Mesodermal cell (in vitro differentiated cells): ENCODE data around the gene LRRTM1.

ENCODE experiments used
- H3K27ac ChIP-seq: 2 replicates; pipeline ENCODE4 v1.7.0; 2013; ENCODE audit warnings: mild to moderate bottlenecking, low read depth, low read length, moderate library complexity; ENCODE audit not compliant: severe bottlenecking
- H3K36me3 ChIP-seq: 2 replicates; pipeline ENCODE4 v1.7.1; 2013; ENCODE audit warnings: mild to moderate bottlenecking, low read length, moderate library complexity; ENCODE audit not compliant: control insufficient read depth, insufficient read depth
- H3K4me1 ChIP-seq: one replicate; pipeline ENCODE4 v1.7.1; 2013; ENCODE audit warnings: mild to moderate bottlenecking, low read length; ENCODE audit not compliant: insufficient read depth, control insufficient read depth, poor library complexity, severe bottlenecking
- H3K4me3 ChIP-seq: 2 replicates; pipeline ENCODE4 v1.7.0; 2013; ENCODE audit warnings: low read length, control low read depth, mild to moderate bottlenecking; ENCODE audit not compliant: insufficient read depth, poor library complexity, severe bottlenecking; ENCODE audit errors: extremely low read depth
- H3K9me3 ChIP-seq: 2 replicates; pipeline ENCODE4 v1.7.1; 2013; ENCODE audit warnings: mild to moderate bottlenecking, low read length, moderate library complexity; ENCODE audit not compliant: control insufficient read depth
- WGBS, 2 experiments: methylation state at CpG; one replicate each; pipeline ENCODE4 v1.1.5; 2013; ENCODE audit warnings: missing lambda C conversion rate in 2 of 2; ENCODE audit not compliant: insufficient coverage in 2 of 2; 5-methylcytosine and 5-hydroxymethylcytosine counted together

The LRRTM1 gene

GRCh38 chr2:80280598-80280997 lies 24.0 kb downstream of the LRRTM1 start:
- no peaks in the 10 kb centered on the region for H3K4me1 ChIP-seq
- no peaks in the 10 kb centered on the region for H3K36me3 ChIP-seq
- H3K9me3 ChIP-seq, result no peaks in the 10 kb centered on the region
- H3K27ac ChIP-seq, result no peak overlapping the region
- WGBS, 2 experiments, result no CpG with 5 or more reads among the region's 2 CpGs
- H3K4me3 ChIP-seq, result no peak overlapping the region

DNA sequence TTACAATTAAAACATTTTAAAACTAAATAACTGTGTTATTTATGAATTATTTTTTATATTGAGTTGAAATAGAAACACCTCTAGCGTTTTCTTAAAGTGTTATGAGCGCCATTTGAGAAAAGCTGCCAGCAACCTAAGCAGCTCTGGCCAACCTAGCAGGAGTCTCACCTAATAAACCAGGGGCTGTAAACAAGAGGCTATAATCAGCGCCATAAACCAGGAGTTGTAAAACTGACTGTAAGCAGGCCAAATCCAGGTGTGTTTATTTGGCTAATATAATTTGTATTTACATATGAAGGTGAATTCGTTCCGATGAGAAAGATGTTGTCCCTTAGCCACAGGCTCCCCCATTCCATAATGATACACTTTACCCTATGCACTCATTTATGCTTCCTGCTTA lies 34.7 kb downstream of the LRRTM1 start:
- Histone ChIP-seq H3K4me1 (no peaks in the 10 kb centered on the region), H3K9me3 (no peaks in the 10 kb centered on the region), H3K36me3 (no peaks in the 10 kb centered on the region), H3K27ac (no peak overlapping the region), H3K4me3 (no peak overlapping the region)
- 100% methylated on average over 1 to 3 of the region's 5 CpGs for WGBS, 2 experiments

GRCh38 chr2:80266231-80266630 lies 38.3 kb downstream of the LRRTM1 start:
- Histone ChIP-seq H3K36me3 (no peaks in the 10 kb centered on the region), H3K4me1 (no peaks in the 10 kb centered on the region), H3K9me3 (no peaks in the 10 kb centered on the region), H3K27ac (no peak overlapping the region), H3K4me3 (no peak overlapping the region)
- WGBS, 2 experiments, result 87 to 93% methylated on average over 3 to 4 of the region's 6 CpGs

DNA sequence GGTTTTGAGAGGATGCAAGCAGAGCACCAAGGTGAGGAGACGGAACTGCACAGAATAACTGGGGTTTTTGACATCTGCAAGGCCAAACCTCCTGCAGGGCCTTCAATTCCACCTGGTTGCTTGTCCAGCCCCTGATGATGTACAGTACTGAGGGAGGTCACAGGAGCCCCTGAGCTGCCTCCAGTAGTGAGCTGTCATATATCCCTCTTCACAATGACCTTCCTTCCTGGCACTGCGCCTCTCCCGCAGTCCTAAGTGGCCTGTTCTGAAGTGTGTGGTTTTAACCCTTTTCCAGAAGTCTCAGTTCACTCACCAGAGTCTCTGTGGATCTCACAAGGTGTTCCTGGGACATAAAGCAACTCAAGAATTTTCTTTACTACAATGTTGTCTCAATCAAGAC lies 45.3 kb downstream of the LRRTM1 start:
- Histone ChIP-seq H3K4me1 (no peaks in the 10 kb centered on the region), H3K36me3 (no peaks in the 10 kb centered on the region), H3K9me3 (no peaks in the 10 kb centered on the region), H3K27ac (no peak overlapping the region), H3K4me3 (no peak overlapping the region)
- WGBS, 2 experiments, result 92 to 100% methylated on average over 1 to 2 of the region's 3 CpGs

DNA sequence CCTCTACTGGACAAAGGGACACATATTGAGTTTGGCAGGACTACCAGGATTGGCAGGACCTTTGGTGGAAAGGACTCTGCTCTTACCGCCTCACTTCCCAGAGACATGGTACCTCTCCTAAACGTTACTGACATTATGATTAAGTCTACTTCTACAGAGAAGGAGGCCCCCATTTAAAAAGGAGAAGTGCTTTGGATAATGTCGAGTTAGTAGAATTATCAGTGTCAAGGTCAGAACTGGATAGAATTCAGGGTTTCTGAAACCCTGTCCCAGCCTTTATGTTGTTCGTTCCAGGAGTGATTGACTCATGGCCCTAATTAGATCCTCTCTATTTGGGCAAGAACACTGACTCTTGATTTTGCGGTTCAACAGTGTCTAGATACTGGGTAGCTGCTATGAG lies 45.8 kb downstream of the LRRTM1 start:
- no peak overlapping the region for H3K27ac ChIP-seq
- 90% methylated on average over 2 to 3 of the region's 5 CpGs for WGBS, 2 experiments
- no peaks in the 10 kb centered on the region for H3K36me3 ChIP-seq
- no peaks in the 10 kb centered on the region for H3K9me3 ChIP-seq
- no peaks in the 10 kb centered on the region for H3K4me1 ChIP-seq
- no peak overlapping the region for H3K4me3 ChIP-seq

DNA sequence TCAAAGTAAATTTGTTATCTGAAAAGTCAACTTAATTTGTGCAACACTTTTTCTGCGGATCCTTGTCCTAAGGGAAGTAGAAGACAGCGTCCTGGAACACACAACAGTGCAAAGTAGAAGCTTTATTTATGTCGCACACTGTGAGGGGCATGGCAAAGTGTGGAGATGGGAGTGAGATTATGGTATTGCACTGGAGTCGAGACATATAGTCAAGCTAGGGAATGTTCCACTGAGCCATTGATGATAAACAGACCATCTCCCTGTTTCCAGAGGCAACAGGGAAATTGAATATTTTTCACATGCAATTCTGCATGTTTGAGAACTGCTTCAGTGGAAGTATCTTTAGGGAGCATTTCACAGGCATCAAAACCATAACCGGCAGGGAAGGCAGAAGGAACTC lies 46.2 kb downstream of the LRRTM1 start:
- Histone ChIP-seq H3K4me1 (no peaks in the 10 kb centered on the region), H3K27ac (no peak overlapping the region), H3K9me3 (no peaks in the 10 kb centered on the region), H3K36me3 (no peaks in the 10 kb centered on the region), H3K4me3 (no peak overlapping the region)
- WGBS, 2 experiments, result 90 to 92% methylated on average over 4 to 5 of the region's 5 CpGs

GRCh38 chr2:80257450-80257849 lies 47.1 kb downstream of the LRRTM1 start:
- Histone ChIP-seq H3K4me3 (no peak overlapping the region), H3K4me1 (no peaks in the 10 kb centered on the region), H3K36me3 (no peaks in the 10 kb centered on the region), H3K9me3 (no peaks in the 10 kb centered on the region), H3K27ac (no peak overlapping the region)
- WGBS, 2 experiments, result 94 to 97% methylated on average over 4 of the region's 4 CpGs

GRCh38 chr2:80256782-80257167 lies 47.8 kb downstream of the LRRTM1 start:
- Histone ChIP-seq H3K36me3 (no peaks in the 10 kb centered on the region), H3K9me3 (no peaks in the 10 kb centered on the region), H3K4me3 (no peak overlapping the region), H3K27ac (no peak overlapping the region), H3K4me1 (no peaks in the 10 kb centered on the region)
- 96 to 97% methylated on average over 3 of the region's 3 CpGs for WGBS, 2 experiments

DNA sequence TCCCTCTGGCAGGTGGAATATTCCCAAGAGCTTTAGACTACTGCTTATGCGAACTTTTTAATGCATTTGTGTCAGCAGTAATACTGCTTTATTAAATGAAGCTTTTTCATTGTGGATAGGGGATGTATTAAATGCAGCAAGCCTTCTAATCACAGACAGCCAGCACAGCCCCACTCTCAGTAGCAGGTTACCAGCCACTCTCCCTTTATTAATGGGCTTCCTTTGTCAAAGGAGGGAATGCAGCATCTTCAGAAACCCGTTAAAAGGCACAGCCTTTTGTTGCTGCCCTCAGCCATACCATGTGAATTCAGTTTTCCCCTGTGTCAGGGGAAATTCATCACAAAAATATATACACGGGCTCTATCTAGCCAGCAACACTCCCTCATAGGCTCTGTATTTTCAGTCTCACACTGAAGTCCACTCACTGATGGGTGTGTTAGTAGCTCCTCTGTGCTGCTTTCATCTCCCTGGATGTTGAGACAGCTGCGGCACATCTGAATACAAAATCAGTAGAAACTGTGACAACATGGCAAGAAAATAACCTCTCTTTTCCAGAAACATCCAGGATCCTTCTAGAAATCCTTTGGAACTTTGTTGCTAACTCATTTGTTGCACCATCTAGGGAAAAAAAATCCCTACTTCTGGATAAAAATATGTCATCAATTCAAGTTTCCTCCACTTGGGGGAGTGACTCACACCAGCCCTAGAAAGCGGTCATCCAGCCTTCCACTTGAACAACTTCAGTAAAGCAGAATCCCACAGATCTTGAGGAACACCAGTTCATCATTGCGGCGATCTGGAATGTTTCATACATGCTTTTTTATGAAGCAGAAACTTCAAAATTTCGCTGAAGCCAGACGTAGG lies 48.4 kb downstream of the LRRTM1 start:
- Histone ChIP-seq H3K4me1 (no peaks in the 10 kb centered on the region), H3K27ac (no peak overlapping the region), H3K4me3 (no peak overlapping the region), H3K9me3 (no peaks in the 10 kb centered on the region), H3K36me3 (no peaks in the 10 kb centered on the region)
- 65 to 84% methylated on average over 4 to 6 of the region's 9 CpGs for WGBS, 2 experiments

DNA sequence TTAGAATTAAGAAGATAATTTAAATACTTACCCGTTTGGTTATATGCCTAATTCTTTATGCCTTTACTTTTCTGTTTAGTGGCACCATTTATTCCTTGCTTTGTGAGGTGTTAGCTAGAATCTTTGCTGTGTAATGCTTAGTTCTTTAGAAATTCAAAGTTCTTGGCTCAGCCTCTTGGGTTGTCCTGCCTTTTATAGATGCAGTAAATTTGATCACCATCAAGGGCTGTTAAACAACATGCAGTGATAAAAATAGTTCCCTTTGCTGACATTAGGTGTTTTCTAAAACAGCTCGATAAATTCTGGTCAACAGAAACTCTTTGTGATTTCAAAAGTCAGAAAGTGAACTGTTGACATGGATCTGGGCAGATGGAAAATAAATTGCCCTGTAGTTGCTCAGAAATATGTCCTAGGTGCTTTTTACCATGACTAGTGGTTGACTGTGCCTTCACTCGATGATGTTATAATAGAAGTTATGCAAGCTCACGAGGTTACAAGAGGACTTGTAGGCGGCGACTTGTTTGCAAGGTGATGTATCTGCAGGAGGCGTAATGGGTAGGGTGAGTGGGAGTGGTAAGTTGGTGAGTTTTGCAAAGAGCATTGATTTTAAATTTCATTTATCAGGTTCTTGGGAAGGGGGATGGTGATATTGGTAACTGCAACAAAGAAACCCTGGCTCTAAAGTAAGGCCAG lies 52.1 kb downstream of the LRRTM1 start:
- no peak overlapping the region for H3K27ac ChIP-seq
- no peak overlapping the region for H3K4me3 ChIP-seq
- H3K36me3 ChIP-seq, result no peaks in the 10 kb centered on the region
- H3K4me1 ChIP-seq, result no peaks in the 10 kb centered on the region
- WGBS, 2 experiments, result 90 to 98% methylated on average over 6 of the region's 7 CpGs
- H3K9me3 ChIP-seq, result no peaks in the 10 kb centered on the region
